ENCODE data around the gene LRIG2. TPM values are rescaled to one million over a fixed set of nuclear protein-coding genes. Genes with fewer than 3 reads are reported as not detected.

LRIG2 gene
- total and polyA plus RNA-seq, 2 of the 13 experiments (the other 11 are each of a cell fraction or from before 2014, with no cell fraction given): 8.1 to 12.2 TPM

DNA sequence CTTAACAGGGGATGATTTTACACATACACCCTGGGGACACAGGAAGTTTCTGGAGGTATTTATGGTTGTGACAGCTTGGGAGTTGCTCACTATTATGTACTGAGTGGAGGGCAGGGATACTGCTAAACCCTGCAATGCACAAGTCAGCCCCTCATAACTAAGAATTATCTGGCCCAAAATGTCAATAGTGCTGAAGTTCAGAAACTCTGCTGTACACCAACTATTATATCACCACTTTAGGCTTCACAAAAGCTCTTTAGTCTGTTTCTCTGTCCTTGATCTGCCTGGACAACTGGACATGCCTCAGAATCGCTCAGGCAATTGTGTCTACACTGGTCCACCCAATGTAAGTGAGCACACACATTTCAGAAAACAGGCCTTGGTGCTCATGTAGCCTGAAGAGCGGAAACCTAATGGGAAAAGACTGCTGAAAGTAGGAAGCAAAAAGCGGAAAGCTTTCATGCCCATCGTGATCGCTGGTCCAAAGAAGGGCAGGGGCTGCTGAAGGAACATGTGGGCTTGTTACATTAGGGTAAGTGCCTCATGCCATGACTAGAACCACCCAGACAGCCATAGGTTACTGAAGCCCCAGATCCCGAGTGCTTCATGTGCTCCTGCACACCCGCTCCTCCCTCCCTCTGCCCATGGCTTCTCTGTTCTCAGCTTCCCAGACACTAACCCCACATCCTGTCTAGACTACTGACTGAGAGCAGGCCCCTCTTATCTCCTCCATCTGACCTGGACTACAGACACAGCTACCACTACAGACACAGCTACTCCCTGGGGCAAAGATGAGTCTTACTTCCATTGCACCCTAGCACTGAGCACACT is 73.5 kb downstream of the LRIG2 start (continued):
- TF ChIP-seq, protein P1, sequence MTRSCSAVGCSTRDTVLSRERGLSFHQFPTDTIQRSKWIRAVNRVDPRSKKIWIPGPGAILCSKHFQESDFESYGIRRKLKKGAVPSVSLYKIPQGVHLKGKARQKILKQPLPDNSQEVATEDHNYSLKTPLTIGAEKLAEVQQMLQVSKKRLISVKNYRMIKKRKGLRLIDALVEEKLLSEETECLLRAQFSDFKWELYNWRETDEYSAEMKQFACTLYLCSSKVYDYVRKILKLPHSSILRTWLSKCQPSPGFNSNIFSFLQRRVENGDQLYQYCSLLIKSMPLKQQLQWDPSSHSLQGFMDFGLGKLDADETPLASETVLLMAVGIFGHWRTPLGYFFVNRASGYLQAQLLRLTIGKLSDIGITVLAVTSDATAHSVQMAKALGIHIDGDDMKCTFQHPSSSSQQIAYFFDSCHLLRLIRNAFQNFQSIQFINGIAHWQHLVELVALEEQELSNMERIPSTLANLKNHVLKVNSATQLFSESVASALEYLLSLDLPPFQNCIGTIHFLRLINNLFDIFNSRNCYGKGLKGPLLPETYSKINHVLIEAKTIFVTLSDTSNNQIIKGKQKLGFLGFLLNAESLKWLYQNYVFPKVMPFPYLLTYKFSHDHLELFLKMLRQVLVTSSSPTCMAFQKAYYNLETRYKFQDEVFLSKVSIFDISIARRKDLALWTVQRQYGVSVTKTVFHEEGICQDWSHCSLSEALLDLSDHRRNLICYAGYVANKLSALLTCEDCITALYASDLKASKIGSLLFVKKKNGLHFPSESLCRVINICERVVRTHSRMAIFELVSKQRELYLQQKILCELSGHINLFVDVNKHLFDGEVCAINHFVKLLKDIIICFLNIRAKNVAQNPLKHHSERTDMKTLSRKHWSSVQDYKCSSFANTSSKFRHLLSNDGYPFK (CRISPR knock-in tag; IDR thresholded peaks at IDR 0.05; ENCODE audit: borderline replicate concordance): peak; percentile 48; the same call in 1 of the 2 replicates
- no peak for TF ChIP-seq U2AF2 (IDR thresholded peaks at IDR 0.05; ENCODE audit: low read depth, low read length)
- TF ChIP-seq, protein P2, sequence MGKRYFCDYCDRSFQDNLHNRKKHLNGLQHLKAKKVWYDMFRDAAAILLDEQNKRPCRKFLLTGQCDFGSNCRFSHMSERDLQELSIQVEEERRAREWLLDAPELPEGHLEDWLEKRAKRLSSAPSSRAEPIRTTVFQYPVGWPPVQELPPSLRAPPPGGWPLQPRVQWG (CRISPR knock-in tag; IDR thresholded peaks at IDR 0.05; ENCODE audit: borderline replicate concordance, low read depth): no peak
- no peak for TF ChIP-seq ZNF383 (CRISPR knock-in tag; IDR thresholded peaks at IDR 0.05; ENCODE audit: borderline replicate concordance)
- TF ChIP-seq, protein P3, sequence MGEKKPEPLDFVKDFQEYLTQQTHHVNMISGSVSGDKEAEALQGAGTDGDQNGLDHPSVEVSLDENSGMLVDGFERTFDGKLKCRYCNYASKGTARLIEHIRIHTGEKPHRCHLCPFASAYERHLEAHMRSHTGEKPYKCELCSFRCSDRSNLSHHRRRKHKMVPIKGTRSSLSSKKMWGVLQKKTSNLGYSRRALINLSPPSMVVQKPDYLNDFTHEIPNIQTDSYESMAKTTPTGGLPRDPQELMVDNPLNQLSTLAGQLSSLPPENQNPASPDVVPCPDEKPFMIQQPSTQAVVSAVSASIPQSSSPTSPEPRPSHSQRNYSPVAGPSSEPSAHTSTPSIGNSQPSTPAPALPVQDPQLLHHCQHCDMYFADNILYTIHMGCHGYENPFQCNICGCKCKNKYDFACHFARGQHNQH (CRISPR knock-in tag; IDR thresholded peaks at IDR 0.05): peak; percentile 21; the same call in 1 of the 2 replicates
- no peak for TF ChIP-seq ZZZ3 (CRISPR knock-in tag; IDR thresholded peaks at IDR 0.05; ENCODE audit: borderline replicate concordance)
- TF ChIP-seq MTA3 (CRISPR knock-in tag; IDR thresholded peaks at IDR 0.05): no peak
- TF ChIP-seq KLF12 (CRISPR knock-in tag; IDR thresholded peaks at IDR 0.05; ENCODE audit: borderline replicate concordance): no peak
- peak; percentile 65 for TF ChIP-seq ZNF501 (CRISPR knock-in tag; IDR thresholded peaks at IDR 0.05)
- TF ChIP-seq BCL6 (CRISPR knock-in tag; IDR thresholded peaks at IDR 0.05): peak; percentile 59
- no peak for TF ChIP-seq ARHGAP35 (CRISPR knock-in tag; IDR thresholded peaks at IDR 0.05; ENCODE audit: borderline replicate concordance)
- no peak for TF ChIP-seq SOX6 (IDR thresholded peaks at IDR 0.05)
- peak; percentile 85 for TF ChIP-seq SOX6 (CRISPR knock-in tag; IDR thresholded peaks at IDR 0.05)
- TF ChIP-seq, protein P4, sequence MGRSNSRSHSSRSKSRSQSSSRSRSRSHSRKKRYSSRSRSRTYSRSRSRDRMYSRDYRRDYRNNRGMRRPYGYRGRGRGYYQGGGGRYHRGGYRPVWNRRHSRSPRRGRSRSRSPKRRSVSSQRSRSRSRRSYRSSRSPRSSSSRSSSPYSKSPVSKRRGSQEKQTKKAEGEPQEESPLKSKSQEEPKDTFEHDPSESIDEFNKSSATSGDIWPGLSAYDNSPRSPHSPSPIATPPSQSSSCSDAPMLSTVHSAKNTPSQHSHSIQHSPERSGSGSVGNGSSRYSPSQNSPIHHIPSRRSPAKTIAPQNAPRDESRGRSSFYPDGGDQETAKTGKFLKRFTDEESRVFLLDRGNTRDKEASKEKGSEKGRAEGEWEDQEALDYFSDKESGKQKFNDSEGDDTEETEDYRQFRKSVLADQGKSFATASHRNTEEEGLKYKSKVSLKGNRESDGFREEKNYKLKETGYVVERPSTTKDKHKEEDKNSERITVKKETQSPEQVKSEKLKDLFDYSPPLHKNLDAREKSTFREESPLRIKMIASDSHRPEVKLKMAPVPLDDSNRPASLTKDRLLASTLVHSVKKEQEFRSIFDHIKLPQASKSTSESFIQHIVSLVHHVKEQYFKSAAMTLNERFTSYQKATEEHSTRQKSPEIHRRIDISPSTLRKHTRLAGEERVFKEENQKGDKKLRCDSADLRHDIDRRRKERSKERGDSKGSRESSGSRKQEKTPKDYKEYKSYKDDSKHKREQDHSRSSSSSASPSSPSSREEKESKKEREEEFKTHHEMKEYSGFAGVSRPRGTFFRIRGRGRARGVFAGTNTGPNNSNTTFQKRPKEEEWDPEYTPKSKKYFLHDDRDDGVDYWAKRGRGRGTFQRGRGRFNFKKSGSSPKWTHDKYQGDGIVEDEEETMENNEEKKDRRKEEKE (IDR thresholded peaks at IDR 0.05): no peak
- TF ChIP-seq, protein P5, sequence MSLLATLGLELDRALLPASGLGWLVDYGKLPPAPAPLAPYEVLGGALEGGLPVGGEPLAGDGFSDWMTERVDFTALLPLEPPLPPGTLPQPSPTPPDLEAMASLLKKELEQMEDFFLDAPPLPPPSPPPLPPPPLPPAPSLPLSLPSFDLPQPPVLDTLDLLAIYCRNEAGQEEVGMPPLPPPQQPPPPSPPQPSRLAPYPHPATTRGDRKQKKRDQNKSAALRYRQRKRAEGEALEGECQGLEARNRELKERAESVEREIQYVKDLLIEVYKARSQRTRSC (CRISPR knock-in tag; IDR thresholded peaks at IDR 0.05; ENCODE audit: low read depth): no peak
- TF ChIP-seq ZFY (CRISPR knock-in tag; IDR thresholded peaks at IDR 0.05): no peak
- TF ChIP-seq SIN3A (IDR thresholded peaks at IDR 0.05; ENCODE audit: borderline replicate concordance, low read depth, low read length): peak; percentile 36; the same call in 1 of the 2 replicates
- TF ChIP-seq, protein P6, sequence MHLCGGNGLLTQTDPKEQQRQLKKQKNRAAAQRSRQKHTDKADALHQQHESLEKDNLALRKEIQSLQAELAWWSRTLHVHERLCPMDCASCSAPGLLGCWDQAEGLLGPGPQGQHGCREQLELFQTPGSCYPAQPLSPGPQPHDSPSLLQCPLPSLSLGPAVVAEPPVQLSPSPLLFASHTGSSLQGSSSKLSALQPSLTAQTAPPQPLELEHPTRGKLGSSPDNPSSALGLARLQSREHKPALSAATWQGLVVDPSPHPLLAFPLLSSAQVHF (CRISPR knock-in tag; IDR thresholded peaks at IDR 0.05): no peak
- 0 out of 2 replicates have a peak, but pooled peaks have one; percentile 40 for TF ChIP-seq ZSCAN12 (CRISPR knock-in tag; IDR thresholded peaks at IDR 0.05)
- TF ChIP-seq SAFB2 (CRISPR knock-in tag; IDR thresholded peaks at IDR 0.05; ENCODE audit: borderline replicate concordance, low read depth): no peak

All from HepG2 (cell line).